Neural progenitor cell (in vitro differentiated cells): ENCODE results near the gene KIRREL2. TPM values are rescaled to one million over a fixed set of nuclear protein-coding genes. Genes with fewer than 3 reads are reported as not detected.

ENCODE experiments used
- DNase-seq: peaks from one replicate; pipeline ENCODE4 v3.0.0-alpha.2; 2016; ENCODE audit warnings: low spot score
- H2AFZ ChIP-seq: fragments of 200-600 bp; sonication (generic); replicated peaks from 2 replicates; pipeline ENCODE4 v1.6.1; 2016; ENCODE audit warnings: antibody characterized with exemption
- H3F3A ChIP-seq: fragments of 200-600 bp; sonication (generic); 2 replicates; pipeline ENCODE4 v1.6.1; 2016; ENCODE audit warnings: antibody characterized with exemption, low read depth
- H3K27ac ChIP-seq: fragments of 200-600 bp; sonication (generic); 2 replicates; pipeline ENCODE4 v1.5.1; 2016; ENCODE audit warnings: mild to moderate bottlenecking
- H3K27me3 ChIP-seq: fragments of 200-600 bp; sonication (generic); 2 replicates; pipeline ENCODE4 v1.6.1; 2016; ENCODE audit warnings: mild to moderate bottlenecking, moderate library complexity
- H3K36me3 ChIP-seq: fragments of 200-600 bp; sonication (generic); 2 replicates; pipeline ENCODE4 v1.5.1; 2016
- H3K4me1 ChIP-seq: fragments of 200-600 bp; sonication (generic); 2 replicates; pipeline ENCODE4 v1.6.1; 2016; ENCODE audit warnings: mixed run types
- H3K4me2 ChIP-seq: fragments of 200-600 bp; sonication (generic); 2 replicates; pipeline ENCODE4 v1.6.1; 2016
- H3K4me3 ChIP-seq: fragments of 200-600 bp; sonication (generic); 2 replicates; pipeline ENCODE4 v1.5.1; 2016
- H3K79me2 ChIP-seq: fragments of 200-600 bp; sonication (generic); 2 replicates; pipeline ENCODE4 v1.6.1; 2016; ENCODE audit warnings: low read depth
- H3K9ac ChIP-seq: fragments of 200-600 bp; sonication (generic); 2 replicates; pipeline ENCODE4 v1.6.1; 2016
- H3K9me3 ChIP-seq: fragments of 200-600 bp; sonication (generic); 2 replicates; pipeline ENCODE4 v1.5.1; 2016; ENCODE audit warnings: low read depth
- H4K20me1 ChIP-seq: fragments of 200-600 bp; sonication (generic); 2 replicates; pipeline ENCODE4 v1.6.1; 2016; ENCODE audit warnings: low read depth
- H3K27ac Mint-ChIP-seq: 3 replicates; pipeline ENCODE4 v1.8.0; 2021; ENCODE audit warnings: mixed read lengths
- H3K27me3 Mint-ChIP-seq: 2 replicates; pipeline ENCODE4 v1.8.0; 2022; ENCODE audit warnings: low read depth, mild to moderate bottlenecking, inconsistent platforms, moderate library complexity, mixed read lengths; ENCODE audit not compliant: insufficient read depth
- H3K36me3 Mint-ChIP-seq: 3 replicates; pipeline ENCODE4 v1.8.0; 2021; ENCODE audit warnings: mixed read lengths
- H3K4me1 Mint-ChIP-seq: 3 replicates; pipeline ENCODE4 v1.8.0; 2021; ENCODE audit warnings: mixed read lengths
- H3K4me3 Mint-ChIP-seq: 3 replicates; pipeline ENCODE4 v1.8.0; 2021; ENCODE audit warnings: mild to moderate bottlenecking, moderate library complexity, mixed read lengths
- H3K9me3 Mint-ChIP-seq: 3 replicates; pipeline ENCODE4 v1.8.0; 2020; ENCODE audit warnings: mixed read lengths
- EZH2 ChIP-seq: fragments of 200-600 bp; sonication (generic); IDR thresholded peaks from 2 replicates; pipeline ENCODE4 v1.6.1; 2017; ENCODE audit warnings: antibody characterized with exemption, mild to moderate bottlenecking, moderate library complexity
- EZH2phosphoT487 ChIP-seq: fragments of 200-600 bp; sonication (generic); IDR thresholded peaks from 2 replicates; pipeline ENCODE4 v1.6.1; 2017; ENCODE audit warnings: antibody characterized with exemption
- total RNA-seq: library from RNA; depleted of rRNA; stranded (reverse); fragments of >200 nt; gene quantifications from 2 replicates; pipeline ENCODE4 v1.2.3, GENCODE V29; 2015; ENCODE audit warnings: low replicate concordance
- TF ChIP-seq, protein P1 (sequence below): fragments of 200-600 bp; sonication (generic); IDR thresholded peaks from 2 replicates; pipeline ENCODE4 v1.5.1; 2017; ENCODE audit warnings: antibody characterized with exemption, mild to moderate bottlenecking

Gene KIRREL2
- total RNA-seq, 1 donor from 2014 or later: 2.4 TPM

- TF ChIP-seq, protein P1, sequence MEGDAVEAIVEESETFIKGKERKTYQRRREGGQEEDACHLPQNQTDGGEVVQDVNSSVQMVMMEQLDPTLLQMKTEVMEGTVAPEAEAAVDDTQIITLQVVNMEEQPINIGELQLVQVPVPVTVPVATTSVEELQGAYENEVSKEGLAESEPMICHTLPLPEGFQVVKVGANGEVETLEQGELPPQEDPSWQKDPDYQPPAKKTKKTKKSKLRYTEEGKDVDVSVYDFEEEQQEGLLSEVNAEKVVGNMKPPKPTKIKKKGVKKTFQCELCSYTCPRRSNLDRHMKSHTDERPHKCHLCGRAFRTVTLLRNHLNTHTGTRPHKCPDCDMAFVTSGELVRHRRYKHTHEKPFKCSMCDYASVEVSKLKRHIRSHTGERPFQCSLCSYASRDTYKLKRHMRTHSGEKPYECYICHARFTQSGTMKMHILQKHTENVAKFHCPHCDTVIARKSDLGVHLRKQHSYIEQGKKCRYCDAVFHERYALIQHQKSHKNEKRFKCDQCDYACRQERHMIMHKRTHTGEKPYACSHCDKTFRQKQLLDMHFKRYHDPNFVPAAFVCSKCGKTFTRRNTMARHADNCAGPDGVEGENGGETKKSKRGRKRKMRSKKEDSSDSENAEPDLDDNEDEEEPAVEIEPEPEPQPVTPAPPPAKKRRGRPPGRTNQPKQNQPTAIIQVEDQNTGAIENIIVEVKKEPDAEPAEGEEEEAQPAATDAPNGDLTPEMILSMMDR: no peak
- TF ChIP-seq EZH2 (no peak), EZH2phosphoT487 (no peak)
- H3K4me1 ChIP-seq: no peaks in the 10 kb centered on the region
- Mint-ChIP-seq H3K27ac (no peak overlapping the region), H3K36me3 (peaks cover 17% of the 10 kb centered on the region), H3K4me1 (no peaks in the 10 kb centered on the region), H3K9me3 (no peaks in the 10 kb centered on the region), H3K27me3 (peaks cover 2% of the 10 kb centered on the region), H3K4me3 (no peak overlapping the region)
- H3K27me3 ChIP-seq: no peaks in the 10 kb centered on the region
- H3K4me3 ChIP-seq: no peak overlapping the region
- H3K9ac ChIP-seq: no peak overlapping the region
- no peak overlapping the region for H3K4me2 ChIP-seq
- H3F3A ChIP-seq: no peaks in the 10 kb centered on the region
- H4K20me1 ChIP-seq: no peaks in the 10 kb centered on the region
- no peak overlapping the region for H2AFZ ChIP-seq
- no peaks in the 10 kb centered on the region for H3K36me3 ChIP-seq
- no peaks in the 10 kb centered on the region for H3K9me3 ChIP-seq
- DNase-seq: no peak
- no peak overlapping the region for H3K27ac ChIP-seq
- no peaks in the 10 kb centered on the region for H3K79me2 ChIP-seq
These were observed 30.5 kb downstream of the KIRREL2 start for GRCh38 chr19:35887197-35887596.

- Mint-ChIP-seq H3K27ac (no peak overlapping the region), H3K27me3 (peaks cover 2% of the 10 kb centered on the region), H3K9me3 (no peaks in the 10 kb centered on the region), H3K4me3 (peak overlapping the region; percentile 68), H3K36me3 (peaks cover 19% of the 10 kb centered on the region), H3K4me1 (no peaks in the 10 kb centered on the region)
- TF ChIP-seq, protein P1: no peak
- no peak for TF ChIP-seq EZH2phosphoT487
- TF ChIP-seq EZH2: no peak
- H3K9ac ChIP-seq: no peak overlapping the region
- H3K79me2 ChIP-seq: no peaks in the 10 kb centered on the region
- H2AFZ ChIP-seq: no peak overlapping the region
- no peak overlapping the region for H3K27ac ChIP-seq
- H4K20me1 ChIP-seq: no peaks in the 10 kb centered on the region
- H3K4me3 ChIP-seq: no peak overlapping the region
- H3F3A ChIP-seq: no peaks in the 10 kb centered on the region
- H3K27me3 ChIP-seq: no peaks in the 10 kb centered on the region
- H3K4me1 ChIP-seq: no peaks in the 10 kb centered on the region
- no peaks in the 10 kb centered on the region for H3K9me3 ChIP-seq
- no peak for DNase-seq
- H3K4me2 ChIP-seq: no peak overlapping the region
- H3K36me3 ChIP-seq: no peaks in the 10 kb centered on the region
These were observed 31.7 kb downstream of the KIRREL2 start for GRCh38 chr19:35888398-35888797.

DNA sequence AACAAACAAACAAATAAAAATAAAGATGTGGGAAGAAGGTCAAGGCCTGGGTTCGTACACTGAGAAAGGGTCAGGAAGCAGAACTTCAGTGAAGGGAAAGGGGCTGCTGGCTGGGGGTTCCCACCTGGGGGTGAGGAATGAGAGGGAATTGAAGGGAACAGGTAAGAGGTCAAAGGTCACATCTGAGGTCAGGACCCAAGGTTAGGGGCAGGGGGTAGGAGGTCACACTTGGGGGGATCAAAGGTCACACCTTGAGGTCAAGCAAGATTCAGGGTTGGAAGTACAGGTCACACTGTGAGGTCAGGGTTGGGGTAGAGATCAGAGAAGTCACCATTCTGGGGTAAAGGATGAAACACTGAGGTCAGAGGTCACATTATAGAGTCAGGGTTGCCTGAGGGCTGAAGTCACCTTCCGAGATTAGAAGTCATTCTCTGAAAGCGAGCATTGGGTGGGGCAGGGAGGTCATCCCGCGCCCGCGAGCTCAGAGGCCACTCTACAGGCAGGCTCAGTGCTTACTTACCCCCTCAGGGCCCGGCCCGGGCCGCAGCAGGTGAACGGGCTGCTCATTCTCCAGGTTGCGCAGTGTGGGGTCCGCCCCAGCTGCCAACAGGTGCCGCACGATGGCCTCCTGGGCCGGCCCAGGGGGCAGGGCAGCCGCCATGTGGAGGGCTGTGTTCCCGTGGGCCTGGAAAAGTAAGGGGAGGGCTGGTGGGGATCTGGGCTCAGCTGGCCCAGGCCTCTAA, 32.8 kb downstream of the KIRREL2 start:
- H3K9ac ChIP-seq: no peak overlapping the region
- TF ChIP-seq, protein P1: no peak
- TF ChIP-seq EZH2: no peak
- TF ChIP-seq EZH2phosphoT487: no peak
- no peaks in the 10 kb centered on the region for H3K4me1 ChIP-seq
- DNase-seq: no peak
- H3K79me2 ChIP-seq: no peaks in the 10 kb centered on the region
- H4K20me1 ChIP-seq: no peaks in the 10 kb centered on the region
- H3K27ac ChIP-seq: no peak overlapping the region
- H3K36me3 ChIP-seq: no peaks in the 10 kb centered on the region
- H3K27ac Mint-ChIP-seq: no peak overlapping the region
- no peak overlapping the region for H3K4me3 Mint-ChIP-seq
- no peaks in the 10 kb centered on the region for H3K9me3 Mint-ChIP-seq
- peaks cover 19% of the 10 kb centered on the region for H3K36me3 Mint-ChIP-seq
- H2AFZ ChIP-seq: no peak overlapping the region
- no peaks in the 10 kb centered on the region for H3K27me3 ChIP-seq
- H3F3A ChIP-seq: no peaks in the 10 kb centered on the region
- no peak overlapping the region for H3K4me2 ChIP-seq
- no peak overlapping the region for H3K4me3 ChIP-seq
- H3K9me3 ChIP-seq: no peaks in the 10 kb centered on the region
- H3K4me1 Mint-ChIP-seq: no peaks in the 10 kb centered on the region
- H3K27me3 Mint-ChIP-seq: peaks cover 2% of the 10 kb centered on the region
